DMS 273 (cell line): ENCODE measurements around the gene GLIS2.
A peak's percentile ranks its signal among the peaks of the same experiment; 100 is the strongest.

Source experiments
- DNase-seq: peaks from one replicate; lab custom pipeline; 2025; ENCODE audit not compliant: unreplicated experiment; lab: John Stamatoyannopoulos, UW

GLIS2 gene

DNA sequence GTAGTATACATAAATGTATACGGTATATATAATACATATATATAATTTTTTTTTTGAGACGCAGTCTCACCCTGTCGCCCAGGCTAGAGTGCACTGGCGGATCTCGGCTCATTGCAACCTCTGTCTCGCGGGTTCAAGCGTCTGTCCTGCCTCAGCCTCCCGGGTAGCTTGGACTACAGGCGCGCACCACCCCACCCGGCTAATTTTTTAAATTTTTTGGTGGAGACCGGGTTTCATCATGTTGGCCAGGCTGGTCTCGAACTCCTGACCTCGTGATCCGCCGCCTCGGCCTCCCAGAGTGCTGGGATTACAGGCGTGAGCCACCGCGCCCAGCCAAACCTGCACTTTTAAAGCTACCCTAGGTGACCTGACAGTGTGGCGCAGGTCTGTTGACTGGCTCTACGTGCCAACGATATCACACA, 34.5 kb downstream of the GLIS2 start:
- no peak for DNase-seq

DNA sequence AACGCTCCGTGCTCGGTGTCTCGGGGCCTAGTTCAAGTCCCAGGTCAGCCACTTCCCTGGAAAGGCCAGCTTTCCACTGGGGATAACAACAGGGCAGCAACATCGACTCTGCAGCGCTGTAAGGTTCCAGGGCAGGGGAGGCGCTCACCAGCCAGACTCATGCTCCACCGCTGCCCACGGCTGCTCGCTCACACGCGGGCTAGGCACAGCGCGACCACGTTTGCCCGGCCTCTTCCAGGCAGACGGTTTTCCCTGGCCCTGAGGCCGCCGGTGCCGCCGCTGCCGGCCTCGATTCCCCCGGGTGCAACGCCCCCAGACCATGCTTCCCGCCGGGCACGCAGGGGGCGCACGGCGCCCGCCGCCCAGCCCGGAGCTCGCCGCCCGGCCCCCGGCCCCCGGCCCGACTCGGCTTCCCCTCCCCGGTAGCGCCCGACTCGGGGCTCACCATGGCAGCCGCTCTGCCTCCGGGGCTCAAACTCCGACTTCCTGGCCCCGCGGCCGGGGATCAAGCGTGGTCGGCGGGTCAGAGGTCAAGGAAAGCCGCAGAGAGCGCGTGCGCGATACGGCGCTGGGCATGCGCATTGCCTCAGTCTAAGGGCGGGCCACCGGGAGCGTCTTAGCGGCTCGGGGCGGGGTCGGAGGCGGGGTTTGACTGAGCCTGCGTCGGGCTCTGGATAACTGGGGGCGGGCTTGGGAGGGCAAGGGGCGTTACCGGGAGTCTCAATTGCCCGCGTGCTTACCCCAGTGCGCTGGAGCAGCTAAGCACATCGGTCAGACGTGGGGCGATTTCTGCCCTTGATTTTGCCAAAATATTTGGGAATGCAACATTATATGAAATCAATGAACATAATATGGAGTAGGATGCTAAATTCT, 35.2 kb downstream of the GLIS2 start, which contains the start of gene PAM16:
TSS of gene PAM16 (minus strand) at position 535 of the 873 bp plus-strand sequence. CDS start at position 448, 87 bp downstream.
- peak; percentile 99 for DNase-seq

DNA sequence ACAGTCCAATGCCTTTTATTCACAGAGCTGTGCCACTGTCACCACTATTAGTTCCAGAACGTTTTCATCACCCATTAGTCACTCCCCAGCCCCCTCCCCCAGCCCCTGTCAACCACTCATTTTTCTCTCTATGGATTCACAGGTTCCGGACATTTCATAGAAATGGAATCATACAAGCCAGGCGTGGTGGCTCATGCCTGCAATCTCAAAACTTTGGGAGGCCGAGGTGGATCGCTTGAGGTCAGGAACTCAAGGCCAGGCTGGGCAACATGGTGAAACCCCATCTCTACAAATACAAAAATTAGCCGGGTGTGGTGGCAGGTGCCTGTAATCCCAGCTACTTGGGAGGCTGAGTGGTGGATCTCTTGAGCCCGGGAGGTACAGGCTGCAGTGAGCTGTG, 36.0 kb downstream of the GLIS2 start:
- DNase-seq: no peak

DNA sequence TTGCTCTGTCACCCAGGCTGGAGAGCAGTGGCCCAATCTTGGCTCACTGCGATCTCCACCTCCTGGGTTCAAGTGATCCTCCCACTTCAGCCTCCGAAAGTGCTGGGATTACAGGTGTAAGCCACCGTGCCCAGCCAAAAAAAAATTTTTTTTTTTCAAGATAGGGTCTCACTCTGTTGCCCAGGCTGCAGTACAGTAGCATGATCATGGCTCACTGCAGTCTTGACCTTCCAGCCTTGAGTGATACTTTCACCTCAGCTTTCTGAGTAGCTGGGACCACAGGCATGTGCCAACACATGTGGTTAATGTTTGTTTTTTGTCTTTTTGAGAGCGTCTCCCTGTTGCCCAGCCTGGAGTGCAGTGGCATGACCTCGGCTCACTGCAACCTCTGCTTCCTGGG, 37.0 kb downstream of the GLIS2 start:
- DNase-seq: no peak

DNA sequence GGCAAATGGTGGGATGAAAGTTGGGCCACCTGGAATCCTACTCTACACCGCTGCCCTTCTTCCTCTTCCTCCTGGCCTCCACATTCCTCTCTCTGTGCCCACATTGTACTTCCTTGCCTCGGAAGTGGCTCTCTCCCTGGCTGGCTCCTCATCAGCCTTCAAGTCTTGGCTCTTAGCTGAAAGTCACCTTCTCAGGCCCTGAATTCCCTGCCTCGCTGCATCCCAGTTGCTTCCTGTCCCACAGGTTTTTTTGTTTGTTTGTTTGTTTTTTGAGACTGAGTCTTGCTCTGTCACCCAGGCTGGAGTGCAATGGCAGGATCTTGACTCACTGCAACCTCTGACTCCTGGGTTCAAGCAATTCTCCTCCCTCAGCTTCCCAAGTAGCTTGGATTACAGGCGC, 37.8 kb downstream of the GLIS2 start:
- no peak for DNase-seq

DNA sequence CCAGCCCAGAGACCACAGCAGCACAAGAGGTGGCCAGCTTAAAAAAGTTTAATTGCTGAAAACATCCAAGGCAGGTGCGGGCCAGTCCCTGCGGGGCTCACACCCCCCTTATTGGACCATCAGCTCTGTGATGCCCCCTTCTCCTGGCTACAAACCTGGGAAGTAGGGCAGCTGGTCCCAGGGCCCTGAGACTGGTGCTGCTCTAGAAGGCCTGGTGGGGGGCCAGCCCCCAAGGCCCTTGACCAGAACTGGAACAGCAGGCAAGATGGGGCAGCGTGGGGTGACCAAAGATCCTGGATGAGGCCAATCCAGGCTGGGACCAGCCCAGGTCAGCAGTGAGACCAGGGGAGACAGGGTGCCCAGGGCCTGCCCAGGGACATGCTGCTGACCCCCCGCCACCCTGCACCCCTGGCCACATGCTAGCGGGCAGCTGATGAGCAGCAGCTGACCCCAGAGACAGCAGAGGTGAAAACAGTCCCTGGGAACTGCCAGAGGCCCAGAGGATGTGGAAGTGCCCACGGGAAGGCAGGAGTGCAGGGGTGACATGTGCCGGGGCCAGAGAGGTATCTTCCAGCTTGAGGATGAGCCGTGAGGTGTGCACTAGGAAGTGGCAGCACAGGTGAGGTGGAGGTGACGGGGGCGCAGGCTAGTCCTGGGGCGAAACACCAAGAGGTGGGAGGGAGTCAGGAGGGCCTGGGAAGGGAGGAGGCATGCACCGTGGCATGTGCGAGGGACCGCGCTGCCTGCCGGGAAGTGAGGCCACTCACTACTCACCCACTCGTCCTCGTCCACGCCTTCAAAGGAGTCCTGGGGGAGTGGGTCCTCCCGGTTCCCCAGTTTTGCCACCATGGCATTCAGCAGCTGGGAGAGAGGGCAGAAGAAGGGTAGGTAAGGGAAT, 38.9 kb downstream of the GLIS2 start:
- DNase-seq: no peak

DNA sequence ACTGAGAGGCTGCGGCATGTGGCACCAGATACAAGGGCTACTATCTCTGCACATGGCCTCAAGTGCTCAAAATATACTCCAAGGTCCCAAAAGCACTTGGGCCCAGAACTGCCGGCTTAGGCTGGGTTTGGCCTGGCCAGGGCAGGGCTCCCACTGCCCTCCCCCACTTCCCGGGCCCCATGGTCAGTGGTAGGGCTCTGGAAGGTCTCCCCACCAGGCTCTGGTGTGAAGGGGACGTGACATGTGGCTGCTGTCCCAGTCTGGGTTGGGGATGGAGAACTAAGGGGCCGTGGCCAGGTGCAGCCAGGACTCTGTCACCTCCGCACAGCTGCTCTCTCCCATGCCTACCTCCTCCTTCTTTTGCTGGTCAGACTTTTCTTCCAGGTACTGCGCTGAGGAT, 41.0 kb downstream of the GLIS2 start:
- DNase-seq: no peak

DNA sequence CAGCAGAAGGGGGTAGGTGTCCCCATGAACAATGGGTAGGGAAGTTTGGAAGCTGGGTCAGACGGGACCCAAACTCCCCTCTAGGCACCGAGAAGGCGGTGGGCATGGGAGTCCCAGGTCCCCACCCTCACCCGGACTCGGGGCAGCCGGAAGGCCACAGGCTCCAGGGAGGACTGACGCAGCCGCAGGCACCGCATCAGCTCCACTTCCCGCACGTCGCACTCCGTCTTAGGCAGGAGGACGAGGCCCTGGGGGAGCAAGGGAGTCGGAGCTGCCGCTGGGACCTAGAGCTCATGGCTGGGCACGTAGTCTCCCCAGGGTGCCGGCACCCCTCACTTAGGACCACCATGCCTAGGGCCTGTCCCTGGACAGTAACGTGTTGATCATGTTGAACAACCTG, 42.4 kb downstream of the GLIS2 start:
- DNase-seq: no peak

DNA sequence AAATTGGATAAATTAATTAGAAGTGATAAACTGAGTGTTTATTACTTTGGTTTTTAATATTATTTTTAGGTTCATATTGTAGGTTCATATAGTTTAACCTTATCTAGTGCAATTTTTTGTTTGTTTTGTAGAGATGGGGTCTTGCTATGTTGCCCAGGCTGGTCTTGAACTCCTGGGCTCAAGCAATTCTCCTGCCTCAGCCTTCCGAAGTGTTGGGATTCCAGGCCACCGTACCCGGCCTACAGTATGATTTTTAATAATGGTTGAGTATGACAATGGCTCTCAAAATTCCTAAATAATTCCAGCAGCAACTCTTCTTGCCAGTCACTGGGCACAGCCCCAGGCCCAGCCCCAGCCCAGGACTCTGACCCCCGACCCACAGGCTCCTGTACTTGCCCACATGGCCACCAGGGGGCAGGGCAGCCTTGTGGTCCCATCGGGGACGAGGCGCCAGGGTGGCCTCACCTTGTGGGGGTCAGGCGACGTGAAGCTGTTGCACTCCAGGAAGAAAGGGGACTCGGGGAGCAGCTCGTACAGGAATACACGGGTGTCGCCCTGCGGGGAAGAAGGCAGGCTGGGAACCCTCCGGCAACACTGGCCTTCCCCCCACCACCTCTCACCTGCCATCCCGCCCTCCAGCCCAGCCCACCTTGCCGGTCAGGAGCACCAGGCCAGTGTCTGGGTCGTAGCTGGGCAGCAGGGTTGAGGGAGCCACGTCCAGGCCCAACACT, 43.1 kb downstream of the GLIS2 start:
- DNase-seq: peak; percentile 76

DNA sequence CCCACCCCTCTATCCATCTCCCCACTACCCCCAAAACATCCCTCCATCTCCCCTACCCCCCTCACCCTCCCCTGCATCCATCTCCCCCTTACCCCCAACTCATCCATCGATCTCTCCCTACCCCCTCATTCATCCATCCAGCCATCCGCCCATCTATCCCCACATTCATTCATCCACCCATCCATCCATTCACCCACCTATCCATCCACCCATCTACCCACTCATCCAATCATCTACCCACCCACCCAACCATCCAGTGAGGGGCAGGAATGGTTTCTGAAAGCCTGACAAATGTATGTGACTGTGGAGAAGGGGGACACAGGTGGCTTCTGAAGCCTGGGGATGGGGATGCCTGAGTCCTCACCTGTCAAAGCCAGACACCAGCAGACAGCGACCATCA, 44.0 kb downstream of the GLIS2 start:
- DNase-seq: no peak

DNA sequence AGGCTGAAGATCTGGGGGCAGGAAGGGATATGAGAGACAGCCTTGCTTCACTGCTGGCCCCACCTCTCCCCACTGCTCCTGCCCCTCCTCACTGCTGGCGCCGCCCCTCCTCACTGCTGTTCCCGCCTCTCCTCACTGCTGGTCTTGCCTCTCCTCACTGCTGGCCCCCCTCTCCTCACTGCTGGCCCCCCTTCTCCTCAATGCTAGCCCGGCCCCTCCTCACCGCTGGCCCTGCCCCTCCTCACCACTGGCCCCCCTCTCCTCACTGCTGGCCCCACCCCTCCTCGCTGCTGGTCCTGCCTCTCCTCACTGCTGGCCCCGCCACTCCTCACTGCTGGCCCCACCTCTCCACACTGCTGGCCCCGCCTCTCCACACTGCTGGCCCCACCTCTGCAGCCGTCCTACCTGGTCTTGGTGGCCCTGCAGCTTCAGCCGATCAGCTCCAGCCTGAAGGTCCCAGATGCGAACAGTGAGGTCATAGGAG, 44.7 kb downstream of the GLIS2 start:
- DNase-seq: peak; percentile 56

DNA sequence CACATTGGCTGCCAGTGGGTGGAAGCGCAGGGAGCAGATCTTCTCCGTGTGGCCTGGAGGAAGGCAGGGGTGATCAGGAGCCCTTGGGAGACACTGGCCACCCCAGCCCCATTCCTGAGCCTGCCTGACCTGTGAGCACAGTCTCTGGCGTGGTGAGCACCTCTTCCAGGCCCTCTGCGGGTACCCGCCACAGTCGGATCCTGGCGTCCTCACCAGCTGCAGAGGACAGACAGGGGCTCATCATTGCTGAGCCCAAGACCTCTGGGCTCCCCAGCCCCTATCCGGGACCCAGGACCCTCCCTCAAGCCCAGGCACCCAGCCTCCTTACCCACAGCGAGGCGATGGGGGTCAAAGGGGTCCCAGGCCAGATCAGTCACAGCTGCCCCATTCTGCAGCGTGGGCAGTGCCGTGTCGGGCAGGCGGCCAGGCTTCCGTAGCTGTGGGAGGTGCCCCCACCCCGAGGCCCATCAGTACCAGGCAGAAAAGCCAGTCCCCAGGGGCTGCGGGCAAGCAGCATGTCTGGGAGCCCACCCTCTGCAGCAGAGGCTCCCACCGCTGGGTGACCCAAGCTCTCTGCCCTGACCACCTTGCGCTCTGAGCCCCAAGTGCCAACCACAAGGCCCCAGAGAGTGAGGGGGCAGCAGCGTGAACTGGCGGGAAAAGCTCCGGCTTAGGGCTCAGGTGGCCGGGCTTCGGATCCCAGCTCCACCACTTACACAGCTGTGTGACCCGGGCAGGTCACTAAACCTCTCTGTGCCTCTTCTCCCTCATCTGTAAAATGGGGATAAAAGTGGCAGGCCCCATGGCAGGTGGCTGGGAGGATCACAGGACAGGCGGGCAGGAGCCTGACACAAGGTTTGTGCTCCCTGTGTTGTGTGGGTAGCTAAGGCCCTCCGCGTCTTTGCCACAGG, 45.4 kb downstream of the GLIS2 start:
- no peak for DNase-seq

DNA sequence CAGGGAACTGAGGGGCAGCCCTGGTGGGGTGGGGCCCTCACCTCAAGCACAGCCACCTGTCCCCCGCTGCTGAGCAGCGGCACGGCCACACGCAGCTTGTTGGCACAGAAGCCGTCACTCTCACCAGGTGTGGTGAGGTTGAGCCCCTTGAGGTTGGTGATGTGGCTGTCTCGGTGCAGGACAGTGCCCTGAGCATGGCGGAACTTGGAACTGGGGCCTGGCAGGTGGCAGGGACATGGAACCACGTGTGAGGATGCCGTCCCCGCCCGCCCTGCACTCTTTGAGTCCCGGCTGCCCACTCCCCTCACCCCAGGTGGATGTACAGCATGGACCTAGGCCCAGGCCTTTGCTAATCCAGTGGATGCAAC, 46.1 kb downstream of the GLIS2 start:
- DNase-seq: no peak

DNA sequence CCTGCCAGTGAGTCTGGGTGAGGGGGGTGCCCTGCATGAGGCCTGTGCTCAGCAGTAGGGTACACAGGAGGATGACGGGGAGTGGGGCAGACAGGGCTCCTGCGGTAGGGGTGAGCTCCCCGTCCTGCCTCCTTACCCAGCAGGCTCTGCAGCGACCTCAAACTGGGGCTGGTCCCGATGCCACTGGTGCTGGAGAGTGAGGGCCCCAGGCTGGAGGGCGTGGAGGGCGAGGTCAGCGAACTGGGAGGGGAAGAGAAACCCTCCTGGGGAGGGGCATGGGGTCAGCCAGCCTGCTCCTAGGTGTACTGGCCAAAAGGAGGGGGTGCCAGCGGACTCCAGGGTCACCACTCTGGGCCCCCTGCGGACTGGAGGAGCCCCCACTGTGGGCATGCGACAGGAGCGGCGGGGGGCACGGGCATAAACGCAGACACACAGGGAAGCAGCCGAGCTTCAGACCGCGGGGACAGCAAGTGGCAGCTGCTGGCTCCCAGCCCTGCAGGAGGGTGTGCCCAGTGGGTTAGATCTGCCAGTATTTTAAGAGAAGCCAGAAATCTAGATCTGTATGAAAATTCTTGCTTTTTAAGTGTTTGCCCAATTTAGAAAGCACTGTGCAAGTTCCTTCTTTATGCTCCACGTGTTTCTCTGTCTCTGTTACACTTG, 46.7 kb downstream of the GLIS2 start:
- no peak for DNase-seq

DNA sequence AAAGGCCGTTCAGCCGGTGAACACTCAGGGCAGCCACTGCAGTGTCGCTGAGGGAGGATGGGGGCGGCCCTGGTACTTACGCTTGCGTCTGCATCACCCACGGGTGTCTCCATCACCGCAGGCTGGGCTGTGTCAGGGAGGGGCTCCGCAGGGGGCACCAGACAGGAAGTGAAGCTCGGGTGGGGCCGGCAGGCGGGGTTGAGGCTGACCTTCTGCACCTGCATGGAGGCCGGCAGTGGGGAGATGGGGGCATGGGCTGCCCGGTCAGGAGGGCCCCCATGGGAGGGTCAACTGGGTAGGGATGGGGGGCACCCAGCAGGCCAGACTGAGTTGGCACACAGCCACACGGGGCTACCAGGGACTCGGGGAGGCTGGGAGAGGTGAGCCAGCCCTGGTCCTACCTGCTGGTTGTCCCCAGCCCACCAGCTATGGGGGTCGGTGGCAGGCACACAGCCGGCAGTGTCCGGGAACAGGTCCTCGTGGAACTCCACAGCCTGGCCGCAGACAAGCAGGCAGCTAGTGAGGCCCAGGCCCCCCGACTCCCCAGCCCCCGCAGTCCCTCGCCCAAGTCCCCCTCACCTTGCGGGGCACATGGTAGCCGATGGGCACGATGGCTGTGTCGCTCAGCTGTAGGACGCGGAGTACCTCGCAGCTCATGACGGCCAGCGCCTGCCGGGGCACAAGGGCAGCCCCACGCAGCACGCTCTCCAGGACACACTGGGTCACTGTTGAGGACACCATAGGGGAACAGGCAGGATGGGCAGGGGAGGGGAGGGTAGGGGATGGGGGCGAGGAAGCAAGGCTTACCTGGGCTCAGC, 48.5 kb downstream of the GLIS2 start:
- no peak for DNase-seq

DNA sequence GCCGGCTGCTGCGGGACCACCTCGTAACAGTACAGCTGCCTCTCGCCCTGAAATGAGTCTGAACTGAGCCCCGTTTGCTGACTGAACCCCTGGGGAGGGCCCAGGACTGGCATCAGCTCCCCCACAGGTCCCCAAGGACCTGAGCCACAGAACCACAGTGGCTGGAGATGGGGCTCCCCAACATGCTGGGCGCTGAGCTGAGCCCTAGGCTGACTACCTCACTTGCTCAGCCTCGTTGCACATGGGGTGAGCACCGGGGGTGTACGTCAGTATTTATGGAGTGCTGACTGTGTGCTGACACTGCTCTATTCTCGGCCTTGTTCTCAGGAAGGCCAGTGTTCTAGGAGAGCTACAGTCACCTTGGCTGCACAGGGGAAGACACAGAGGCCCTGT, 49.1 kb downstream of the GLIS2 start:
- DNase-seq: no peak

DNA sequence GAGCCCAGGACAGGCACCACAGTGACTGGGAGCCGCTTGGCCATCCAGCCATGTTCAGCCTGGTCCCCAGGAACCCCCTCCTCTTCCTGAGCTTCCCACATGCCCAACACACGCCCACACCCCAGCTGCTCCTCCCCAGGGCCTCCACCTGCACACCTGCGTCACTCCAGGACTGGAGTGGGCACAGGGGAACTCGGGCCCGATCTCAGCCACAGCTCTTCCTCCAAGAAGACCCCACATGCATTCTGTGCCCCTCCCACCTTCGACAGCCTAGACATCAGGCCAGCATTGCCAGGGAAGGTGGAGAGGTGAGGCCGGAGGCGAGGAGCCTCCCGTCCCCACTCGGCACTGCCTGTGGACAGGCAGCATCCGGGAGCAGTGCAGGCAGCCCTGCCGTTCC, 49.7 kb downstream of the GLIS2 start:
- no peak for DNase-seq

DNA sequence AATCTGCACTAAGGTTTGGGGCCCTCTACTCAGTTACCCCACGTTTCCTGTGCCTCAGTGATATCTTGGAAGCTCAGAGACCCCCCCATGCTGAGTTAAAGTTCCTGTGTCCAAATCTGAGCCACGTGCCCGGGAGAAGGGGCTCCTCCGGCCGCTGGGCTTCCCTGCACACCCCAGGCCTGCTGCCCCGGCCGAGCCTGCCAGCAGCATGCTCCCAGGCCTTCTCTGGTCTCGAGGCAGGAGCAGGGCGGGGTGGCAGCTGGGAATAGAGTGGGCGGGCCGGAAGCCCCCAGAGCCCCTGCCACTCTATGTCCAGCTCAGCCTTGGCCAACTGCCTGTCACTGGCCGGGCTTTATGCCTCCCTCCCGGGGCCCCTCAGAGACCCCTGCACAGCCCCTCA, 50.1 kb downstream of the GLIS2 start:
- no peak for DNase-seq

DNA sequence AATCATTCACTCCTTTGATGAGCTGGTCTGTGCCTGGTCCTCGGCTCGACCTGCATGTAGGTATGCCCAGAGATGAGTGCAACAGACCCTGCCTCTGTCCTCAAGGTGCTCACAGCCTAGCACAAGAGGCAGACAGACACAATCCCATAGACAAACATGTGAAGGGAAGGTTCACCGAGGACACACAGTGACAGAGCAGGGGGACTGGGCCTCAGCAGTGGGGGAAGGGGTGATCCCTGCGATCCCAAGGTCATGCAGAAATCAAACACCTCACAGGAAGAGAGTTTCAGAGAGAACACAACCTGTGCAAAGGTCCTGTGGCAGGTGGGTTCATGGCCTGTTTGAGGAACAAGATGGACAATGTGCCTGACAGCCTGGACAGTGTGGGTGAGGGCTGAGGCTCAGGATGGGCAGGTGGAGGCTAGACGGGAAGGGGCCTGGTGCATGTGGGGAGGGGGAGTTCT, 51.6 kb downstream of the GLIS2 start:
- DNase-seq: no peak
